K562 (cell line): ENCODE measurements around the gene GABRD. TPM values are rescaled to one million over a fixed set of nuclear protein-coding genes. Genes with fewer than 3 reads are reported as not detected.

ENCODE experiments used
- ATAC-seq: fragments of 200-7000 bp; cut with Tn5 transposase; 3 replicates; pipeline ENCODE4 v1.9.1; 2020; ENCODE audit warnings: moderate library complexity
- BruUV-seq: library from RNA; stranded (reverse); fragments of 400-500 nt; replicated peaks from 2 replicates; lab custom pipeline; 2021; lab: Mats Ljungman, UMichigan
- CTCF ChIA-PET: fragments of 300-600 bp; formaldehyde crosslinking; extraction: SDS; loops from one replicate; lab custom pipeline; 2021; ENCODE audit warnings: low intra/inter-chr PET ratio; lab: Yijun Ruan, JAX
- POLR2A ChIA-PET: fragments of 300-600, 350-650 bp; sonication (Branson Sonifier 250); formaldehyde crosslinking; extraction: SDS; loops from one replicate; lab custom pipeline; 2021; ENCODE audit warnings: antibody characterized with exemption, inconsistent platforms; lab: Yijun Ruan, JAX
- DNase-seq, 4 experiments: peaks; one replicate each; pipeline versions ENCODE4 v3.0.0 to v3.0.0-alpha.2; 2011 to 2018; ENCODE audit warnings: low spot score in 3 of 4, mixed read lengths in 3 of 4; ENCODE audit errors: extremely low read depth in 1 of 4
- FAIRE-seq: peaks from 2 replicates; lab custom pipeline; 2011; peaks lifted over from hg19 to GRCh38; lab: Jason Lieb, UNC
- H2AFZ ChIP-seq: 2 replicates; pipeline ENCODE4 v1.6.0; 2011; ENCODE audit warnings: low read depth, low read length, control low read depth, inconsistent platforms
- H3K27ac ChIP-seq: fragments of 200-600 bp; 3 replicates; pipeline ENCODE4 v1.8.0; 2011; ENCODE audit warnings: low read depth, mild to moderate bottlenecking, control low read depth, inconsistent platforms, low read length, moderate library complexity, mixed read lengths; ENCODE audit errors: extremely low read depth
- H3K27me3 ChIP-seq, 2 experiments: fragments of 300-600 bp in 1 of 2; 2 replicates in 1 of 2; 3 replicates in 1 of 2; pipeline versions ENCODE4 v1.6.0 to v1.8.0; 2011; ENCODE audit warnings: inconsistent platforms in 2 of 2, low read length in 2 of 2, mild to moderate bottlenecking in 1 of 2, mixed read lengths in 1 of 2, moderate library complexity in 1 of 2; ENCODE audit not compliant: control insufficient read depth in 2 of 2, insufficient read depth in 2 of 2
- H3K36me3 ChIP-seq: fragments of 300-600 bp; 3 replicates; pipeline ENCODE4 v1.8.0; 2011; ENCODE audit warnings: mild to moderate bottlenecking, low read length, inconsistent platforms; ENCODE audit not compliant: control insufficient read depth, insufficient read depth
- H3K4me1 ChIP-seq, 2 experiments: fragments of 200-600 bp in 1 of 2; replicated peaks in 1 of 2; 2 replicates in 1 of 2; 3 replicates in 1 of 2; pipeline versions ENCODE4 v1.5.1 to v1.8.0; 2011; ENCODE audit warnings: inconsistent platforms in 2 of 2, low read length in 2 of 2, mild to moderate bottlenecking in 1 of 2, mixed read lengths in 1 of 2, moderate library complexity in 1 of 2; ENCODE audit not compliant: control insufficient read depth in 2 of 2, insufficient read depth in 2 of 2
- H3K4me2 ChIP-seq: 2 replicates; pipeline ENCODE4 v1.6.1; 2011; ENCODE audit warnings: low read length, control low read depth, inconsistent platforms, mixed read lengths; ENCODE audit not compliant: insufficient read depth
- H3K4me3 ChIP-seq: fragments of 200-600 bp; sonication (generic), shearing (Covaris generic); 2 replicates; pipeline ENCODE4 v1.5.1; 2016; ENCODE audit warnings: control low read depth, inconsistent platforms
- H3K79me2 ChIP-seq: fragments of 200-600 bp; 3 replicates; pipeline ENCODE4 v1.8.0; 2011; ENCODE audit warnings: low read length, inconsistent platforms; ENCODE audit not compliant: control insufficient read depth, insufficient read depth
- H3K9ac ChIP-seq, 2 experiments: 2 replicates each; pipeline versions ENCODE4 v1.6.0 to v1.6.1; 2011; ENCODE audit warnings: low read depth in 2 of 2, low read length in 2 of 2, control low read depth in 1 of 2, inconsistent platforms in 1 of 2, mild to moderate bottlenecking in 1 of 2, mixed read lengths in 1 of 2; ENCODE audit not compliant: insufficient read depth in 1 of 2
- H3K9me1 ChIP-seq: one replicate; pipeline ENCODE4 v1.6.0; 2011; ENCODE audit warnings: inconsistent platforms, mild to moderate bottlenecking, low read length, moderate library complexity; ENCODE audit not compliant: control insufficient read depth, insufficient read depth
- H3K9me3 ChIP-seq: replicated peaks from 2 replicates; pipeline ENCODE4 v1.5.1; 2011; ENCODE audit warnings: low read depth, low read length, inconsistent platforms; ENCODE audit not compliant: control insufficient read depth, insufficient read depth
- H4K20me1 ChIP-seq: replicated peaks from 2 replicates; pipeline ENCODE4 v1.6.1; 2011; ENCODE audit warnings: low read length, inconsistent platforms, mixed read lengths; ENCODE audit not compliant: control insufficient read depth, insufficient read depth
- BHLHE40 ChIP-seq: IDR thresholded peaks from 2 replicates; pipeline ENCODE4 v1.6.1; 2011; ENCODE audit warnings: low read length, improper control_type of control experiment
- DDX20 ChIP-seq: fragments of 450-650 bp; IDR thresholded peaks from 2 replicates; pipeline ENCODE4 v1.6.1; 2016; ENCODE audit warnings: missing genetic modification characterization, low read depth, mild to moderate bottlenecking, missing compliant biosample characterization, moderate library complexity
- KHSRP ChIP-seq: fragments of 450-650 bp; IDR thresholded peaks from 2 replicates; pipeline ENCODE4 v1.6.1; 2017
- KLF13 ChIP-seq: fragments of 450-650 bp; IDR thresholded peaks from 2 replicates; pipeline ENCODE4 v1.6.1; 2016; ENCODE audit warnings: missing genetic modification characterization, low read depth, mild to moderate bottlenecking, missing compliant biosample characterization, moderate library complexity, borderline replicate concordance
- NCOA2 ChIP-seq, 2 experiments: fragments of 450-650 bp; IDR thresholded peaks; 2 replicates each; pipeline ENCODE4 v1.6.1; 2018; ENCODE audit warnings: mild to moderate bottlenecking in 2 of 2, moderate library complexity in 1 of 2; ENCODE audit not compliant: partially characterized antibody in 2 of 2
- SETDB1 ChIP-seq: IDR thresholded peaks from one replicate; pipeline ENCODE4 v1.6.1; 2012; ENCODE audit warnings: low read length, control low read depth, inconsistent platforms
- SNRNP70 ChIP-seq: fragments of 200-400 bp; formaldehyde crosslinking; optimal IDR thresholded peaks from 2 replicates; pipeline ENCODE3; 2017; ENCODE audit warnings: low read depth, low read length
- WGBS: fragments of 100-300 bp; shearing (Covaris generic); methylation state at CpG from one replicate; pipeline ENCODE4 v1.1.6; 2016; ENCODE audit warnings: low coverage, mixed read lengths; ENCODE audit not compliant: insufficient coverage; ENCODE audit errors: missing lambda C conversion rate; 5-methylcytosine and 5-hydroxymethylcytosine counted together
- in situ Hi-C: fragments of 300-500 bp; cut with MboI; formaldehyde crosslinking; loops from 4 replicates; pipeline ENCODE4 v1.15.0; 2018; ENCODE audit warnings: inconsistent platforms, mixed read lengths
- intact Hi-C: fragments of 100-400 bp; cut with micrococcal nuclease; formaldehyde crosslinking; loops from 2 replicates; pipeline ENCODE4 v1.14.2; 2022
- polyA plus RNA-seq, 8 experiments: library from polyadenylated mRNA; depleted of rRNA in 4 of 8; stranded (reverse) in 5 of 8; unstranded in 3 of 8; fragments of >200 nt; fragmentation: Nextera tagmentation in 2 of 8; fragmentation: Illumina TruSeq in 1 of 8; extraction: Ambion mirVana in 2 of 8; extraction: Trizol in 1 of 8; gene quantifications; 2 replicates each; pipeline versions ENCODE4 v1.2.1 to v1.2.3, GENCODE V29; 2011 to 2014; ENCODE audit warnings: inconsistent platforms in 1 of 8, missing spikeins in 1 of 8
- total RNA-seq, 7 experiments: library from RNA; depleted of rRNA in 6 of 7; stranded (reverse); fragments of >200 nt in 6 of 7; fragmentation: Illumina TruSeq in 2 of 7; extraction: Trizol in 2 of 7; gene quantifications; 2 replicates each; pipeline versions ENCODE4 v1.2.1 to v1.2.3, GENCODE V29; 2011 to 2021; ENCODE audit warnings: low replicate concordance in 1 of 7
- TF ChIP-seq, protein P1 (sequence below): fragments of 450-650 bp; IDR thresholded peaks from 2 replicates; pipeline ENCODE4 v1.6.1; 2016; ENCODE audit warnings: low read depth, mild to moderate bottlenecking, moderate library complexity

The GABRD gene
- total and polyA plus RNA-seq, 9 of the 15 experiments (the other 6 are each of a cell fraction or from before 2014, with no cell fraction given), result 0.07 TPM; not detected in 8

DNA sequence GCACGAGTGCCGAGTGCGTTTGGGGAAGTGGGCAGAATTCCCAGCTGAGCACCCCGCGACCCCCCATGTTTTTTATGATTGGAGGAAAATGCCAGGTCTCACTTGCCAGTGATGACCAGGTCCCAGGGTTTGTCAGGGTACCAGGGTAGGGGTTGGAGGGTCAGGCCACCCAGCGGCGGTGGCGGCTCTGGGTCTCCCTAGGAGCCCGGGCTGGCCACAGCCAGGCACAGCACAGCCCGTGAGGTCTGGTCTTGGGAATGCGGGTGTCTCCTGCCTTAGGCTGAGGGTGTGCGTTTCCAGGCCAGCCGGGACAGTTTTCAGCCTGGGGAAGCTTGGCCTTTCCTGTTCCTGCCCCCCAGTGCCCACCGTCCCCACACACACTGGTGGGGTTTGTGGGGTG lies 53.7 kb downstream of the GABRD start:
- in situ Hi-C loops, result no loop called here
- ChIA-PET CTCF (no interaction called here), POLR2A (interaction anchor here (0.7 kb wide), 1 partner anchor 87 kb away, joined by 5 read pairs; no protein-coding TSS in a partner anchor)
- H3K27me3 ChIP-seq, result peaks cover 80 to 91% of the 10 kb centered on the region in 2 experiments
- WGBS, result 6% methylated on average over 13 of the region's 14 CpGs
- peaks cover 0 to 39% of the 10 kb centered on the region in 2 experiments; a peak in 2 of 5 replicates for H3K4me1 ChIP-seq
- no peak overlapping the region for H3K9ac ChIP-seq
- no peak overlapping the region for H2AFZ ChIP-seq
- H3K9me1 ChIP-seq, result no peaks in the 10 kb centered on the region
- peaks cover 3% of the 10 kb centered on the region; the same call in 1 of the 2 replicates for H3K9me3 ChIP-seq
- H4K20me1 ChIP-seq, result peaks cover 4% of the 10 kb centered on the region; the same call in 1 of the 2 replicates
- H3K79me2 ChIP-seq, result no peaks in the 10 kb centered on the region
- H3K27ac ChIP-seq, result no peak overlapping the region
- DNase-seq (no peak), ATAC-seq (0 out of 3 replicates have a peak, but pooled peaks have one; percentile 10), FAIRE-seq (no peak)
- H3K4me3 ChIP-seq, result no peak overlapping the region
- H3K36me3 ChIP-seq, result no peaks in the 10 kb centered on the region
- H3K4me2 ChIP-seq, result no peak overlapping the region
- intact Hi-C loops, result no loop called here
- BruUV-seq, result no TSS peak
- no peak for TF ChIP-seq SNRNP70
- no peak for TF ChIP-seq DDX20 (tag)
- no peak for TF ChIP-seq KLF13 (tag)
- no peak for TF ChIP-seq SETDB1
- TF ChIP-seq KHSRP, result no peak
- no peak for TF ChIP-seq NCOA2 (IDR thresholded peaks at IDR 0.05; ENCODE audit: partially characterized antibody in 2 of 2)
- TF ChIP-seq BHLHE40, result no peak
- TF ChIP-seq, protein P1, sequence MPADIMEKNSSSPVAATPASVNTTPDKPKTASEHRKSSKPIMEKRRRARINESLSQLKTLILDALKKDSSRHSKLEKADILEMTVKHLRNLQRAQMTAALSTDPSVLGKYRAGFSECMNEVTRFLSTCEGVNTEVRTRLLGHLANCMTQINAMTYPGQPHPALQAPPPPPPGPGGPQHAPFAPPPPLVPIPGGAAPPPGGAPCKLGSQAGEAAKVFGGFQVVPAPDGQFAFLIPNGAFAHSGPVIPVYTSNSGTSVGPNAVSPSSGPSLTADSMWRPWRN, result no peak
